OCI-LY7 (cell line): Measurements from ENCODE around the gene RUSF1.

Experiments used
- EZH2phosphoT487 ChIP-seq: fragments of 200-600 bp; sonication (generic); IDR thresholded peaks from 2 replicates; pipeline ENCODE4 v1.6.1; 2018; ENCODE audit warnings: low read depth, borderline replicate concordance, mild to moderate bottlenecking, mixed run types, antibody characterized with exemption, low read length, moderate library complexity, mixed read lengths
- TF ChIP-seq, protein P1 (sequence below): fragments of 200-600 bp; sonication (generic); conservative IDR thresholded peaks from 2 replicates; pipeline ENCODE4 v1.5.1; 2014; ENCODE audit warnings: mild to moderate bottlenecking, antibody characterized with exemption, low read length, moderate library complexity, mixed read lengths

DNA sequence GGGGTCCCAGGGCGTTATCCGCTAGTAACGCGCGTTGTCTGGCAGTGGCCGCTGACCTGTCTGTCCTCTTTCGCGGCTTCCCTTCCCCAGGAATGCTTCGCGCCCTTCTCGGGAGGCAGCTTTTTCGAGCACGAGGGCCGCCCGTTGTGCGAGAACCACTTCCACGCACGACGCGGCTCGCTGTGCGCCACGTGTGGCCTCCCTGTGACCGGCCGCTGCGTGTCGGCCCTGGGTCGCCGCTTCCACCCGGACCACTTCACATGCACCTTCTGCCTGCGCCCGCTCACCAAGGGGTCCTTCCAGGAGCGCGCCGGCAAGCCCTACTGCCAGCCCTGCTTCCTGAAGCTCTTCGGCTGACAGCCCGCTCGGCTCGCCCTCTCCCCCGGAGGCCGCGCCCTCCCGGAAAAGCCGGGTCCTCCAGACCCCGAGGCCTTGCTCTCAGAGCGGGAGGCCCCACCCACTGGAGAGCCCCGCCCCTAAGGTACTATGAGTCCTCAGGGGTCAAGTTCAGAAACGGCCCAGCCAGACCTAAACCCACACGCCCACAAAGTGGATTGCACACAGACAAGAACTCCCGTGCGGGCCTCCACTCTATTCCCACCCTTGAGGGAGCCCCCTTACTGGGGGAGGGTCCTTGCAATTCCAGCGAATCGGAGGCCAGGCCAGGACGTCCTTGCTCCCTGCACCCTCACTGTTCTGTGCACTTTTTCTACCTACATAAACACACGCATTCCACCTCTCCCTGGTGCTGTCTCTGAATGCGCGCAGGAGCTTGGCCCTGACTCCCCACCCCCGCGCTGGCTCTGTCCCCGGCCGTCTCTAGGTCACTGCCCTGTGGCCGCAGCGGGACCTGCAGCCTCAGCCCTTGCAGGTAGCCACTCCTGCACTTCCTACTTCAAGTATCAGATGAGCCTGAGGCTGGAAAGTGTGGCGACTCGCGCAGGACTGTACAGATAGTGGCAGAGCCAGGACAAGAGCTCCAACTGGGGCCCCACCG lies 30.7 kb downstream of the RUSF1 start:
- TF ChIP-seq, protein P1, sequence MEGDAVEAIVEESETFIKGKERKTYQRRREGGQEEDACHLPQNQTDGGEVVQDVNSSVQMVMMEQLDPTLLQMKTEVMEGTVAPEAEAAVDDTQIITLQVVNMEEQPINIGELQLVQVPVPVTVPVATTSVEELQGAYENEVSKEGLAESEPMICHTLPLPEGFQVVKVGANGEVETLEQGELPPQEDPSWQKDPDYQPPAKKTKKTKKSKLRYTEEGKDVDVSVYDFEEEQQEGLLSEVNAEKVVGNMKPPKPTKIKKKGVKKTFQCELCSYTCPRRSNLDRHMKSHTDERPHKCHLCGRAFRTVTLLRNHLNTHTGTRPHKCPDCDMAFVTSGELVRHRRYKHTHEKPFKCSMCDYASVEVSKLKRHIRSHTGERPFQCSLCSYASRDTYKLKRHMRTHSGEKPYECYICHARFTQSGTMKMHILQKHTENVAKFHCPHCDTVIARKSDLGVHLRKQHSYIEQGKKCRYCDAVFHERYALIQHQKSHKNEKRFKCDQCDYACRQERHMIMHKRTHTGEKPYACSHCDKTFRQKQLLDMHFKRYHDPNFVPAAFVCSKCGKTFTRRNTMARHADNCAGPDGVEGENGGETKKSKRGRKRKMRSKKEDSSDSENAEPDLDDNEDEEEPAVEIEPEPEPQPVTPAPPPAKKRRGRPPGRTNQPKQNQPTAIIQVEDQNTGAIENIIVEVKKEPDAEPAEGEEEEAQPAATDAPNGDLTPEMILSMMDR: no peak
- TF ChIP-seq EZH2phosphoT487: no peak
